ENCODE results near the gene NOL6.

GRCh38 chr9:33440204-33440603 is 33.5 kb downstream of the NOL6 start:
- TF ChIP-seq, protein P1, sequence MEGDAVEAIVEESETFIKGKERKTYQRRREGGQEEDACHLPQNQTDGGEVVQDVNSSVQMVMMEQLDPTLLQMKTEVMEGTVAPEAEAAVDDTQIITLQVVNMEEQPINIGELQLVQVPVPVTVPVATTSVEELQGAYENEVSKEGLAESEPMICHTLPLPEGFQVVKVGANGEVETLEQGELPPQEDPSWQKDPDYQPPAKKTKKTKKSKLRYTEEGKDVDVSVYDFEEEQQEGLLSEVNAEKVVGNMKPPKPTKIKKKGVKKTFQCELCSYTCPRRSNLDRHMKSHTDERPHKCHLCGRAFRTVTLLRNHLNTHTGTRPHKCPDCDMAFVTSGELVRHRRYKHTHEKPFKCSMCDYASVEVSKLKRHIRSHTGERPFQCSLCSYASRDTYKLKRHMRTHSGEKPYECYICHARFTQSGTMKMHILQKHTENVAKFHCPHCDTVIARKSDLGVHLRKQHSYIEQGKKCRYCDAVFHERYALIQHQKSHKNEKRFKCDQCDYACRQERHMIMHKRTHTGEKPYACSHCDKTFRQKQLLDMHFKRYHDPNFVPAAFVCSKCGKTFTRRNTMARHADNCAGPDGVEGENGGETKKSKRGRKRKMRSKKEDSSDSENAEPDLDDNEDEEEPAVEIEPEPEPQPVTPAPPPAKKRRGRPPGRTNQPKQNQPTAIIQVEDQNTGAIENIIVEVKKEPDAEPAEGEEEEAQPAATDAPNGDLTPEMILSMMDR (IDR thresholded peaks at IDR 0.05) = no peak
- TF ChIP-seq ZFX (IDR thresholded peaks at IDR 0.05; ENCODE audit: borderline replicate concordance) = no peak

Data from 22Rv1 (cell line).